GM21381 (cell line): ENCODE data around the gene ADCY1.

Experiments
- ATAC-seq: cut with Tn5 transposase; IDR thresholded peaks from one replicate; pipeline ENCODE4 v1.9.1; 2021; ENCODE audit warnings: mild to moderate bottlenecking, moderate library complexity; ENCODE audit not compliant: unreplicated experiment

The ADCY1 gene

GRCh38 chr7:45592230-45592991 lies 18.2 kb downstream of the ADCY1 start:
- ATAC-seq = no peak

GRCh38 chr7:45593121-45593541 lies 19.0 kb downstream of the ADCY1 start:
- no peak for ATAC-seq

- no peak for ATAC-seq
These were observed 19.7 kb downstream of the ADCY1 start for GRCh38 chr7:45593877-45594276.

GRCh38 chr7:45594745-45595535 lies 20.8 kb downstream of the ADCY1 start:
- ATAC-seq = no peak

GRCh38 chr7:45595809-45596664 lies 21.9 kb downstream of the ADCY1 start:
- no peak for ATAC-seq

GRCh38 chr7:45596665-45597095 lies 22.5 kb downstream of the ADCY1 start:
- ATAC-seq = no peak

- ATAC-seq = no peak
These were observed 23.3 kb downstream of the ADCY1 start for GRCh38 chr7:45597286-45597984.

GRCh38 chr7:45598886-45599520 lies 24.8 kb downstream of the ADCY1 start:
- ATAC-seq = no peak

- ATAC-seq = no peak
These were observed 25.9 kb downstream of the ADCY1 start for GRCh38 chr7:45599851-45600706.

- ATAC-seq = no peak
These were observed 26.9 kb downstream of the ADCY1 start for GRCh38 chr7:45601094-45601493.

- ATAC-seq = no peak
These were observed 27.8 kb downstream of the ADCY1 start for GRCh38 chr7:45601816-45602540.

- ATAC-seq = no peak
These were observed 31.9 kb downstream of the ADCY1 start for GRCh38 chr7:45606050-45606449.

GRCh38 chr7:45606931-45607330 lies 32.8 kb downstream of the ADCY1 start:
- no peak for ATAC-seq

- no peak for ATAC-seq
These were observed 35.0 kb downstream of the ADCY1 start for GRCh38 chr7:45609180-45609579.

- no peak for ATAC-seq
These were observed 35.9 kb downstream of the ADCY1 start for GRCh38 chr7:45610019-45610418.

GRCh38 chr7:45610660-45611299 lies 36.6 kb downstream of the ADCY1 start:
- no peak for ATAC-seq

- no peak for ATAC-seq
These were observed 43.0 kb downstream of the ADCY1 start for GRCh38 chr7:45617166-45617565.

GRCh38 chr7:45622058-45622457 lies 47.9 kb downstream of the ADCY1 start:
- no peak for ATAC-seq
